OCI-LY1 (cell line): ENCODE measurements around the gene CDK5RAP2.

Experiments
- EZH2 ChIP-seq: fragments of 200-600 bp; sonication (generic), shearing (Covaris generic); IDR thresholded peaks from 2 replicates; pipeline ENCODE4 v1.8.0; 2017; ENCODE audit warnings: borderline replicate concordance, mixed run types, mild to moderate bottlenecking, antibody characterized with exemption, low read length, moderate library complexity, mixed read lengths
- TF ChIP-seq, protein P1 (sequence below): fragments of 200-600 bp; sonication (generic), shearing (Covaris generic); IDR thresholded peaks from 2 replicates; pipeline ENCODE4 v1.5.1; 2017; ENCODE audit warnings: mild to moderate bottlenecking, antibody characterized with exemption, low read length, moderate library complexity, mixed read lengths

DNA sequence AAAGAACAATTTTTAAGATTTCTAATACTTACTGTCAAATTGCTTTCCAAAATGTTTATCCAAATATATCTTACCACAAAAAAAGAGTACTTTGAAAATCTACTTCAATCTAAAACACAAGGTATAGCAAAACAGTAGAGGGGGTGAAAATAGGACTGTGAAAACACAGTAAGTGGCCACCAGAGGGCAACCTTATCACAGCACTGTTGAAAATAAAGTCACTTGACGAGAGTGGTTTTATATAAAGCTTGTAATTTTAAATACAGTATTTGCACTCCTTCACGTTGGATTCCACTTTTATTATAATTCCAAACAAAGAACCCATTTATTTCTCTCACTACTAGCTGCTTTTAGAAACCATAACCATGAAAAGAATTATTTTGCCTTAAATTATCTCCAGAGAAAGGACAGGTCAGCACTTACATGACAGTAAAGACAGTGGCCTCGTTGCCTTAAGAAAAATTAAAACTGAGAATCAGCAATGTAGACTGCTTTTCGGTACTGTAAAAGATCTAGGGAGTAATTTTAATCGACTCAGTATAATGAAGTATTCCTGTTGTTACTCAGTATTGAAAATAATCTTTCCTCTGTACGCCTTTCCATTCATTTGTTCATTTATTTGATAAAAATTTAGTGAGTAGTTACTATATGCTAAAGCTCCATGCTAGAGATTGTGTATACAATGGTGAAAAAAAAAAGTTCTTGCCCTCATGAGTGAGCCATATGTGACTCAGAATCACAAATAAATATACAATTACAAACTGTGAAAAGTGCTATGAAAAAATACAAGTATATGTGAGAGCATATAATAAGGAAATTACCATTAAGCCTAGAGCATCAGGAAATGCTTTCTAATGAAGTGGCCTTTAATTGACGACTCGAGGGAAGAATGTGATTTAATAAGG lies 40.0 kb upstream of the CDK5RAP2 start:
- TF ChIP-seq, protein P1, sequence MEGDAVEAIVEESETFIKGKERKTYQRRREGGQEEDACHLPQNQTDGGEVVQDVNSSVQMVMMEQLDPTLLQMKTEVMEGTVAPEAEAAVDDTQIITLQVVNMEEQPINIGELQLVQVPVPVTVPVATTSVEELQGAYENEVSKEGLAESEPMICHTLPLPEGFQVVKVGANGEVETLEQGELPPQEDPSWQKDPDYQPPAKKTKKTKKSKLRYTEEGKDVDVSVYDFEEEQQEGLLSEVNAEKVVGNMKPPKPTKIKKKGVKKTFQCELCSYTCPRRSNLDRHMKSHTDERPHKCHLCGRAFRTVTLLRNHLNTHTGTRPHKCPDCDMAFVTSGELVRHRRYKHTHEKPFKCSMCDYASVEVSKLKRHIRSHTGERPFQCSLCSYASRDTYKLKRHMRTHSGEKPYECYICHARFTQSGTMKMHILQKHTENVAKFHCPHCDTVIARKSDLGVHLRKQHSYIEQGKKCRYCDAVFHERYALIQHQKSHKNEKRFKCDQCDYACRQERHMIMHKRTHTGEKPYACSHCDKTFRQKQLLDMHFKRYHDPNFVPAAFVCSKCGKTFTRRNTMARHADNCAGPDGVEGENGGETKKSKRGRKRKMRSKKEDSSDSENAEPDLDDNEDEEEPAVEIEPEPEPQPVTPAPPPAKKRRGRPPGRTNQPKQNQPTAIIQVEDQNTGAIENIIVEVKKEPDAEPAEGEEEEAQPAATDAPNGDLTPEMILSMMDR, result peak; percentile 86
- TF ChIP-seq EZH2, result no peak
